Measurements from ENCODE around the gene NAP1L4.

The NAP1L4 gene, protein sequence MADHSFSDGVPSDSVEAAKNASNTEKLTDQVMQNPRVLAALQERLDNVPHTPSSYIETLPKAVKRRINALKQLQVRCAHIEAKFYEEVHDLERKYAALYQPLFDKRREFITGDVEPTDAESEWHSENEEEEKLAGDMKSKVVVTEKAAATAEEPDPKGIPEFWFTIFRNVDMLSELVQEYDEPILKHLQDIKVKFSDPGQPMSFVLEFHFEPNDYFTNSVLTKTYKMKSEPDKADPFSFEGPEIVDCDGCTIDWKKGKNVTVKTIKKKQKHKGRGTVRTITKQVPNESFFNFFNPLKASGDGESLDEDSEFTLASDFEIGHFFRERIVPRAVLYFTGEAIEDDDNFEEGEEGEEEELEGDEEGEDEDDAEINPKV

DNA sequence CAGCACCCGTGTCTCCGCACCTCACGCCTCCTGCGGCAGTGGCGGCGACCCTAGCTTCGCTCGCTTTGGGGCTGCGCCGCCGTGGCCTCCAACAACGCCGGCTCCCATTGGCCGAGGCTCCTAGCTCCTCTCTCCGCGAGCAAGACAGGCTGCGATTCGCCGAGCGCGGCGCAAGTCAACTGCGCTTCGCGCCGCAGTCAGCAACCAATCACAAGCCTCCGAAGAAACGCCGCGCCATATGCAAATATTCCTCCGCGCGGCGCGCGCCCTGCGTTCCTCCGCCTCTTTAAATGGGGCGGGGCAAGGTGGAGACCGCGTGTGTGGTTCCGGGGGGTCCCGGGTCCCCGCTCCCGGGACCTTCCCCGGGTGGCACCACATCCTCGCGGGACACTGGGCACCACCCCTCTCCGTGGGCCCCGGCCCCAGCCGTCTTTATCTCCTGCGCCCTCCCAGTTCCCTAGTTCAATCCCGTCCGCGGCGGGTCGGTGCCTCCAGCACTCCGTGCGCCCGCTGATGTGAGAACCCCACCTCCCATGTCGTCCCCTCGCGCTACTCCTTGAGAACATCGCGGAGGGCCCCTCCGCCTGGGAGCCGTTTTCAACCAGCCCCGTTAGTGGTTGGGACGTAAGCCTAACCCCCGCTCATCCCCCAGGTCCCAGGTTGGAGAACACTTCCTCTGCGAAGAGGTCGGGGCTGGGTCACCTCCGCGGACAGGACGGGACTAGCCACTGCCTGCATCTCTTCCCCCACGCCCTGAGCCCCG lies at the start of gene NAP1L4:
TSS of gene NAP1L4 (minus strand) at position 96 of the 763 bp plus-strand sequence. CDS start 13,109 bp downstream, outside the sequence.
- H3K36me3 ChIP-seq (ENCODE audit: control insufficient read depth, insufficient read depth, low read length), result no peaks in the 10 kb centered on the region
- TF ChIP-seq, protein P1, sequence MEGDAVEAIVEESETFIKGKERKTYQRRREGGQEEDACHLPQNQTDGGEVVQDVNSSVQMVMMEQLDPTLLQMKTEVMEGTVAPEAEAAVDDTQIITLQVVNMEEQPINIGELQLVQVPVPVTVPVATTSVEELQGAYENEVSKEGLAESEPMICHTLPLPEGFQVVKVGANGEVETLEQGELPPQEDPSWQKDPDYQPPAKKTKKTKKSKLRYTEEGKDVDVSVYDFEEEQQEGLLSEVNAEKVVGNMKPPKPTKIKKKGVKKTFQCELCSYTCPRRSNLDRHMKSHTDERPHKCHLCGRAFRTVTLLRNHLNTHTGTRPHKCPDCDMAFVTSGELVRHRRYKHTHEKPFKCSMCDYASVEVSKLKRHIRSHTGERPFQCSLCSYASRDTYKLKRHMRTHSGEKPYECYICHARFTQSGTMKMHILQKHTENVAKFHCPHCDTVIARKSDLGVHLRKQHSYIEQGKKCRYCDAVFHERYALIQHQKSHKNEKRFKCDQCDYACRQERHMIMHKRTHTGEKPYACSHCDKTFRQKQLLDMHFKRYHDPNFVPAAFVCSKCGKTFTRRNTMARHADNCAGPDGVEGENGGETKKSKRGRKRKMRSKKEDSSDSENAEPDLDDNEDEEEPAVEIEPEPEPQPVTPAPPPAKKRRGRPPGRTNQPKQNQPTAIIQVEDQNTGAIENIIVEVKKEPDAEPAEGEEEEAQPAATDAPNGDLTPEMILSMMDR (IDR thresholded peaks at IDR 0.05; ENCODE audit: insufficient read depth, low read length, poor library complexity, severe bottlenecking), result no peak
- H3K27me3 ChIP-seq (replicated peaks; ENCODE audit: control insufficient read depth, insufficient read depth, low read length), result no peaks in the 10 kb centered on the region
- DNase-seq (ENCODE audit: extremely low read depth, insufficient read length), result peak; percentile 96
- peak within 1 kb of the TSS; percentile 93 for H3K4me3 ChIP-seq (replicated peaks; ENCODE audit: low read depth, low read length)

DNA sequence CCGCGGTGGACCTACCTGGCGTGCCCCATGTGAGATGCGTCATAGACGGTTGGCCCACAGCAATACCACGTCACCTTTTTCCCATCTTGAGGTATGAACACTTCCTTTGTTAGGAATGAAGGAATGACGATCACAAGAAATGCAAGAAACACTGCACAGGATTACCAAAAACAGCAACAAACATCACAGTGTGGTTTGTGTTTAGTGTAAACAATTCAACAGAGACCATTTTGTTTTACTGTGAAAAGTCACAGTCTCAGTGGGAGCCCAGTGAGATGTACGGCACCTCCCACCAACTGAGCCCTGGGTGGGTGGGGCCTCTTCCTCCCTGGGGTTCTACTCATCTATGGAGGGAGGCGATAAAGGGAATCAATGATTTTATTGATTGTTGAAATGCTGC lies 48.8 kb upstream of the NAP1L4 start:
- Histone ChIP-seq H3K4me3 (replicated peaks; ENCODE audit: low read depth, low read length) (no peak overlapping the region), H3K27me3 (replicated peaks; ENCODE audit: control insufficient read depth, insufficient read depth, low read length) (no peaks in the 10 kb centered on the region), H3K36me3 (ENCODE audit: control insufficient read depth, insufficient read depth, low read length) (peaks cover 39% of the 10 kb centered on the region)
- TF ChIP-seq, protein P1 (IDR thresholded peaks at IDR 0.05; ENCODE audit: insufficient read depth, low read length, poor library complexity, severe bottlenecking), result no peak
- DNase-seq (ENCODE audit: extremely low read depth, insufficient read length), result no peak

DNA sequence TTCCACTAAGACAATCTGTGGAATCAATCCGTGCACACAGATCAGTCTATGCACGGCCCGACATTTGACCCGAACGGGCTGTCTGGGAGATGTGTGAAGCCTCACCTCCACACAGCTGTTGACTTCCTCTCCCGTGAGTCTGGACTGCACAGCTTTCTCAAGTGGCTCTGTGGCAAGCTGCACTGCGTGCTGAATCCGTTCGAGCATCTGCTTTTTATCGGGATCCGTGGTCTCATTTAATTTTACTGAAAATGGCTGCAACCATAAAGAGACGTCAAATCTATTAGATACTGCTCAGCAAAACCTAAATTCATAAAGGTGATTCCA lies 45.8 kb upstream of the NAP1L4 start:
- Histone ChIP-seq H3K27me3 (replicated peaks; ENCODE audit: control insufficient read depth, insufficient read depth, low read length) (no peaks in the 10 kb centered on the region), H3K4me3 (replicated peaks; ENCODE audit: low read depth, low read length) (no peak overlapping the region), H3K36me3 (ENCODE audit: control insufficient read depth, insufficient read depth, low read length) (peaks cover 27% of the 10 kb centered on the region)
- TF ChIP-seq, protein P1 (IDR thresholded peaks at IDR 0.05; ENCODE audit: insufficient read depth, low read length, poor library complexity, severe bottlenecking), result no peak
- no peak for DNase-seq (ENCODE audit: extremely low read depth, insufficient read length)

DNA sequence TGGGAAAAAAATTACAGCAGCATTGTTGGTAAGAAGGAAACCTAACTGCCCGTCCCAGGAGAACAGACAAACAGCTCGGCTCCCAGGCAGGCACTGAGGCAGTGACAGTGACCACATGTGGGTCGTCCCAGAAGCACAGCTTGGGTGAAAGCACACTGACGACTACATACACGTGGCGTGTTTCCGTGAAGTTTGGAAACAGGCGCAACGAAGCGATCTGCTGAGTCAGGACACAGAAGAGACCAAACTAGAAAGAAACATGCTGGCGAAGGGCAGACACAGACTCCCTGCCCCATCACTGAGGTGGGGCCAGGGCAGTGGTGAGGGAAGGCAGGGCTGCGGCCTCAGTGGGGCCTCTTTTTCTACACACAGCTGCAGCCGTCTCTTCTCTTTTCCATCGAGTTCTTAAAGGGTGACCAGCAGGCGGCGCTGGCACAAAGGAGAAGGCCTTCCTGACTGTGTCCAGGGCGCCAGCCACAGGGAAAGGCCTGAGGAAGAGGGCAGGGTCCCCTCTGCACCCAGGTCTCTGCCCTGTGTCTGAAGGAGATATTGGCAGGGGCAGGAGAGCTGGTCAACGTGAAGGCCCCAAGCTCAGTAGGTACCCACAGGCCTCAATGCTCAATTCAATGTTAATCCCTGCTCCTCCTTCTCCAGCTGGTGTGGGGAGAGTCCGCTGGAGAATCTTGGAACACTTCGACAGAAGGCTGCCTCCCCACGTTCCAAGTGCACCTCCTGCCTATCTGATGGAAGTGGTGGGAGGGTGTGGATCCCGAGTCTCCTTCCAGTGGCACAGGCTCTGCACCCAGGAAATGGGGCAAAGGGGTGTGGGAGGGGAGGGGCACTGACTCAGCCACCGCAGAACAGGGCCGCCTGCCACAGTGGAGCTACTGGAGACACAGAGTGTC lies 45.2 kb upstream of the NAP1L4 start:
- TF ChIP-seq, protein P1 (IDR thresholded peaks at IDR 0.05; ENCODE audit: insufficient read depth, low read length, poor library complexity, severe bottlenecking), result peak; percentile 87
- H3K36me3 ChIP-seq (ENCODE audit: control insufficient read depth, insufficient read depth, low read length), result peaks cover 27% of the 10 kb centered on the region

DNA sequence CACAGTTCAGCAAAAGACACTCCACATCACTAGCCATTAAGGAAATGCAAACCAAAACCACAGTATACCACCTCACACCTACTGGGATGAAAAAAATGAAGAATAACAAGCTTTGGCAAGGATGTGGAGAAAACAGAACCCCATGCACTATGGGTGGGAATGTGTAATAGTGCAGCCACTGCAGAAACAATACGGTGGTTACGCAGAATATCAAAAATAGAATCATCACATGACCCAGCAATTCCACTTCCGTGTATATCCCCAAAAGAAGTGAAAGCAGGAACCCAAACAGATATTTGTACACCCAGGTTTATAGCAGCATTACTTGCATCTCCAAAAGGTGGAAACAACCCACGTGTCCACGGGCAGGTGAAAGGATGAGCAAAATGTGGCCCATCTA lies 44.3 kb upstream of the NAP1L4 start:
- Histone ChIP-seq H3K4me3 (replicated peaks; ENCODE audit: low read depth, low read length) (no peak overlapping the region), H3K27me3 (replicated peaks; ENCODE audit: control insufficient read depth, insufficient read depth, low read length) (no peaks in the 10 kb centered on the region), H3K36me3 (ENCODE audit: control insufficient read depth, insufficient read depth, low read length) (peaks cover 22% of the 10 kb centered on the region)
- TF ChIP-seq, protein P1 (IDR thresholded peaks at IDR 0.05; ENCODE audit: insufficient read depth, low read length, poor library complexity, severe bottlenecking), result no peak
- no peak for DNase-seq (ENCODE audit: extremely low read depth, insufficient read length)

More for the DNA sequence above, 45.2 kb upstream of the NAP1L4 start:
- Histone ChIP-seq H3K4me3 (replicated peaks; ENCODE audit: low read depth, low read length) (no peak overlapping the region), H3K27me3 (replicated peaks; ENCODE audit: control insufficient read depth, insufficient read depth, low read length) (no peaks in the 10 kb centered on the region)
- DNase-seq (ENCODE audit: extremely low read depth, insufficient read length), result no peak
